Suppressor macrophage treated with lipopolysaccharide for 1 hour (primary cell): ENCODE data around the gene LTA.

Source experiments
- DNase-seq, 3 donors: peaks; one replicate each; pipeline ENCODE4 v3.0.0-alpha.2; 2020 to 2022

Gene LTA

GRCh38 chr6:31572041-31572911 is at the start of gene LTA:
LTA (plus strand) TSS chr6:31572289; CDS start chr6:31572743, 454 bp downstream.
- no peak for DNase-seq

- no peak for DNase-seq
Measured at GRCh38 chr6:31525553-31525931, 46.5 kb upstream of the LTA start.

GRCh38 chr6:31525932-31526591 is 46.0 kb upstream of the LTA start:
- DNase-seq = no peak

- no peak for DNase-seq
Measured at GRCh38 chr6:31528307-31528777, 43.7 kb upstream of the LTA start.

- DNase-seq = no peak
Measured at GRCh38 chr6:31528821-31529328, 43.2 kb upstream of the LTA start, which contains the start of gene MCCD1. MCCD1 (plus strand) TSS chr6:31528962; CDS start chr6:31529015, 53 bp downstream.

GRCh38 chr6:31529329-31530150 is 42.5 kb upstream of the LTA start:
- DNase-seq = no peak

- DNase-seq = no peak
Measured at GRCh38 chr6:31530659-31531058, 41.4 kb upstream of the LTA start.

- DNase-seq = no peak
Measured at GRCh38 chr6:31531162-31531561, 40.9 kb upstream of the LTA start.

- no peak for DNase-seq
Measured at GRCh38 chr6:31531771-31532643, 40.1 kb upstream of the LTA start.

GRCh38 chr6:31532644-31533454 is 39.2 kb upstream of the LTA start:
- no peak for DNase-seq

GRCh38 chr6:31533455-31533841 is 38.6 kb upstream of the LTA start:
- DNase-seq = no peak

GRCh38 chr6:31534011-31534410 is 38.1 kb upstream of the LTA start:
- no peak for DNase-seq

- DNase-seq = no peak
Measured at GRCh38 chr6:31534521-31535040, 37.5 kb upstream of the LTA start.

- DNase-seq = no peak
Measured at GRCh38 chr6:31535538-31536324, 36.4 kb upstream of the LTA start.

- DNase-seq = no peak
Measured at GRCh38 chr6:31538805-31539400, 33.2 kb upstream of the LTA start.

- no peak for DNase-seq
Measured at GRCh38 chr6:31540640-31541039, 31.4 kb upstream of the LTA start.

GRCh38 chr6:31541059-31541657 is 30.9 kb upstream of the LTA start:
- DNase-seq = peak; percentile 37 to 66 (median 60)

- DNase-seq = peak; percentile 97 to 98 (median 98)
Measured at GRCh38 chr6:31541658-31542521, 30.2 kb upstream of the LTA start, which contains the start of gene DDX39B. DDX39B (minus strand) TSS chr6:31542003; CDS start chr6:31540532, 1,471 bp downstream.
